H1 (cell line): ENCODE results near the gene CCDC171. TPM values are rescaled to one million over a fixed set of nuclear protein-coding genes. Genes with fewer than 3 reads are reported as not detected.

ENCODE experiments used
- CTCF ChIA-PET: fragments of 300-600 bp; sonication (Branson Sonifier 250); formaldehyde crosslinking; loops from one replicate; lab custom pipeline; 2021; ENCODE audit not compliant: partially characterized antibody; lab: Charles Lee
- POLR2A ChIA-PET: fragments of 300-600 bp; sonication (Branson Sonifier 250); formaldehyde crosslinking; loops from one replicate; lab custom pipeline; 2021; ENCODE audit warnings: inconsistent platforms; ENCODE audit not compliant: partially characterized antibody; lab: Charles Lee
- DNase-seq, 2 experiments: peaks; one replicate each; pipeline versions ENCODE4 v3.0.0 to v3.0.0-alpha.2; 2010 to 2022; ENCODE audit warnings: low spot score in 2 of 2, low read depth in 1 of 2, mixed read lengths in 1 of 2
- FAIRE-seq: peaks from 2 replicates; lab custom pipeline; 2011; peaks lifted over from hg19 to GRCh38; lab: Jason Lieb, UNC
- H2AFZ ChIP-seq: 2 replicates; pipeline ENCODE4 v1.8.1; 2012; ENCODE audit warnings: low read length, inconsistent platforms
- H2AK5ac ChIP-seq: 2 replicates; pipeline ENCODE4 v1.6.1; 2013; ENCODE audit warnings: low read depth, low read length
- H2BK120ac ChIP-seq: replicated peaks from 2 replicates; pipeline ENCODE3; 2013; ENCODE audit warnings: low read depth, low read length, inconsistent platforms
- H2BK12ac ChIP-seq: 2 replicates; pipeline ENCODE4 v1.6.1; 2013; ENCODE audit warnings: low read depth, low read length
- H2BK15ac ChIP-seq: 2 replicates; pipeline ENCODE4 v1.6.1; 2013; ENCODE audit warnings: low read length
- H2BK20ac ChIP-seq: 2 replicates; pipeline ENCODE4 v1.6.1; 2013; ENCODE audit warnings: low read length
- H2BK5ac ChIP-seq: 2 replicates; pipeline ENCODE4 v1.6.1; 2013; ENCODE audit warnings: low read depth, low read length
- H3K14ac ChIP-seq: 2 replicates; pipeline ENCODE4 v1.6.1; 2013; ENCODE audit warnings: inconsistent platforms; ENCODE audit not compliant: insufficient read length
- H3K18ac ChIP-seq: 2 replicates; pipeline ENCODE4 v1.6.1; 2013; ENCODE audit warnings: low read length; ENCODE audit errors: extremely low read depth
- H3K23ac ChIP-seq: 2 replicates; pipeline ENCODE4 v1.6.1; 2013; ENCODE audit warnings: inconsistent platforms; ENCODE audit not compliant: insufficient read length
- H3K23me2 ChIP-seq: 2 replicates; pipeline ENCODE4 v1.6.1; 2013; ENCODE audit warnings: low read depth, low read length
- H3K27ac ChIP-seq: 2 replicates; pipeline ENCODE4 v1.6.1; 2011; ENCODE audit warnings: low read depth, low read length, inconsistent platforms
- H3K27me3 ChIP-seq, 4 experiments: replicated peaks in 1 of 4; 1 replicate in 1 of 4; 2 replicates in 3 of 4; pipeline versions ENCODE4 v1.6.1 to v1.8.1; 2011 to 2013; ENCODE audit warnings: low read length in 3 of 4, mild to moderate bottlenecking in 3 of 4, inconsistent platforms in 2 of 4, mixed read lengths in 2 of 4, moderate library complexity in 1 of 4; ENCODE audit not compliant: control insufficient read depth in 3 of 4, insufficient read depth in 3 of 4; ENCODE audit errors: extremely low read depth in 1 of 4
- H3K36me3 ChIP-seq, 4 experiments: 2 replicates each; pipeline versions ENCODE4 v1.6.1 to v1.8.1; 2011 to 2013; ENCODE audit warnings: mild to moderate bottlenecking in 4 of 4, low read length in 3 of 4, moderate library complexity in 2 of 4, control low read depth in 1 of 4, inconsistent platforms in 1 of 4; ENCODE audit not compliant: insufficient read depth in 4 of 4, control insufficient read depth in 2 of 4
- H3K4ac ChIP-seq: replicated peaks from 2 replicates; pipeline ENCODE3; 2013; ENCODE audit warnings: low read length, low read depth, mixed read lengths, inconsistent platforms; ENCODE audit not compliant: insufficient read length
- H3K4me1 ChIP-seq, 4 experiments: replicated peaks in 1 of 4; 1 replicate in 1 of 4; 2 replicates in 3 of 4; pipeline versions ENCODE4 v1.6.1 to v1.8.1; 2011 to 2013; ENCODE audit warnings: low read length in 3 of 4, inconsistent platforms in 2 of 4, mixed read lengths in 1 of 4; ENCODE audit not compliant: insufficient read depth in 4 of 4, control insufficient read depth in 3 of 4
- H3K4me2 ChIP-seq, 2 experiments: 2 replicates each; pipeline versions ENCODE4 v1.6.1 to v1.8.1; 2011 to 2013; ENCODE audit warnings: low read depth in 2 of 2, low read length in 2 of 2, control low read depth in 1 of 2, inconsistent platforms in 1 of 2, mild to moderate bottlenecking in 1 of 2; ENCODE audit not compliant: insufficient read depth in 1 of 2
- H3K4me3 ChIP-seq, 4 experiments: fragments of 200-600, 300-600 bp in 1 of 4; sonication (generic), shearing (Covaris generic), sonication (Bioruptor Twin) in 1 of 4; 2 replicates each; pipeline versions ENCODE4 v1.5.1 to v1.8.1; 2011 to 2016; ENCODE audit warnings: low read length in 4 of 4, low read depth in 3 of 4, control low read depth in 2 of 4, inconsistent platforms in 2 of 4, mild to moderate bottlenecking in 2 of 4, mixed read lengths in 1 of 4, moderate library complexity in 1 of 4; ENCODE audit not compliant: insufficient read depth in 2 of 4; ENCODE audit errors: extremely low read depth in 1 of 4
- H3K56ac ChIP-seq: replicated peaks from 2 replicates; pipeline ENCODE3; 2013; ENCODE audit warnings: low read depth, mild to moderate bottlenecking, mixed read lengths, low read length, inconsistent platforms; ENCODE audit not compliant: insufficient read length
- H3K79me1 ChIP-seq: 2 replicates; pipeline ENCODE4 v1.6.1; 2013; ENCODE audit warnings: low read depth, low read length, control low read depth
- H3K79me2 ChIP-seq, 2 experiments: 2 replicates each; pipeline versions ENCODE4 v1.6.1 to v1.8.1; 2012 to 2013; ENCODE audit warnings: low read length in 2 of 2, mild to moderate bottlenecking in 2 of 2, inconsistent platforms in 1 of 2; ENCODE audit not compliant: insufficient read depth in 2 of 2, control insufficient read depth in 1 of 2
- H3K9ac ChIP-seq, 4 experiments: replicated peaks in 1 of 4; 1 replicate in 1 of 4; 2 replicates in 3 of 4; pipeline versions ENCODE4 v1.6.1 to v1.8.1; 2011 to 2013; ENCODE audit warnings: low read depth in 3 of 4, low read length in 3 of 4, control low read depth in 2 of 4, mild to moderate bottlenecking in 2 of 4, moderate library complexity in 2 of 4, inconsistent platforms in 1 of 4; ENCODE audit errors: extremely low read depth in 1 of 4
- H3K9me3 ChIP-seq, 2 experiments: 2 replicates each; pipeline versions ENCODE4 v1.6.1 to v1.8.1; 2012 to 2013; ENCODE audit warnings: mild to moderate bottlenecking in 2 of 2, moderate library complexity in 2 of 2, control low read depth in 1 of 2, inconsistent platforms in 1 of 2, low read depth in 1 of 2, low read length in 1 of 2, mixed read lengths in 1 of 2; ENCODE audit not compliant: insufficient read depth in 2 of 2
- H4K20me1 ChIP-seq, 2 experiments: replicated peaks in 1 of 2; 2 replicates each; pipeline versions ENCODE3 to v1.8.1; 2011 to 2013; ENCODE audit warnings: inconsistent platforms in 2 of 2, low read length in 2 of 2, mild to moderate bottlenecking in 1 of 2; ENCODE audit not compliant: insufficient read depth in 2 of 2, control insufficient read depth in 1 of 2
- H4K5ac ChIP-seq: 2 replicates; pipeline ENCODE4 v1.6.1; 2013; ENCODE audit warnings: low read length, low read depth, mixed read lengths, inconsistent platforms; ENCODE audit not compliant: insufficient read length
- H4K8ac ChIP-seq: 2 replicates; pipeline ENCODE4 v1.8.0; 2013; ENCODE audit warnings: mild to moderate bottlenecking, moderate library complexity, low read length, inconsistent platforms; ENCODE audit not compliant: insufficient read depth; ENCODE audit errors: extremely low read depth
- H4K91ac ChIP-seq: replicated peaks from 2 replicates; pipeline ENCODE3; 2013; ENCODE audit warnings: low read length, mixed read lengths, inconsistent platforms; ENCODE audit not compliant: insufficient read length
- CBX5 ChIP-seq: fragments of 300-800, 300-1000 bp; sonication (generic); IDR thresholded peaks from 2 replicates; pipeline ENCODE4 v1.7.1; 2016; ENCODE audit warnings: antibody characterized with exemption, low read length, low read depth
- CHD1 ChIP-seq: IDR thresholded peaks from 2 replicates; pipeline ENCODE4 v1.6.1; 2012; ENCODE audit warnings: low read depth, low read length, improper control_type of control experiment
- CTCF ChIP-seq, 3 experiments: IDR thresholded peaks; 1 replicate in 2 of 3; 2 replicates in 1 of 3; pipeline versions ENCODE4 v1.5.1 to v1.6.1; 2011; ENCODE audit warnings: low read length in 3 of 3, mild to moderate bottlenecking in 3 of 3, inconsistent platforms in 2 of 3, low read depth in 1 of 3, moderate library complexity in 1 of 3; ENCODE audit not compliant: insufficient read depth in 1 of 3; ENCODE audit errors: control extremely low read depth in 1 of 3
- POLR2A ChIP-seq, 2 experiments: IDR thresholded peaks; 1 replicate in 1 of 2; 2 replicates in 1 of 2; pipeline ENCODE4 v1.6.1; 2011; ENCODE audit warnings: low read depth in 2 of 2, low read length in 2 of 2, mild to moderate bottlenecking in 2 of 2; ENCODE audit errors: control extremely low read depth in 1 of 2
- RNF2 ChIP-seq: fragments of 200-900, 300-1000 bp; sonication (generic); IDR thresholded peaks from 2 replicates; pipeline ENCODE4 v1.7.1; 2016; ENCODE audit warnings: borderline replicate concordance, low read depth, mild to moderate bottlenecking, antibody characterized with exemption, low read length; ENCODE audit not compliant: poor library complexity, severe bottlenecking; ENCODE audit errors: missing control alignments
- SAP30 ChIP-seq: fragments of 300-600 bp; sonication (generic); IDR thresholded peaks from 2 replicates; pipeline ENCODE4 v1.7.1; 2012; ENCODE audit warnings: low read length, moderate library complexity, mild to moderate bottlenecking, inconsistent platforms; ENCODE audit not compliant: insufficient read depth, insufficient replicate concordance
- TAF7 ChIP-seq: optimal IDR thresholded peaks from 2 replicates; pipeline ENCODE3; 2011; ENCODE audit warnings: low read depth, mild to moderate bottlenecking, inconsistent platforms, low read length, moderate library complexity, borderline replicate concordance
- WGBS, 2 experiments: shearing (Covaris generic) in 1 of 2; methylation state at CpG; one replicate each; pipeline versions ENCODE4 v1.1.6 to v1.1.7; 2013 to 2015; ENCODE audit warnings: low lambda C conversion rate in 2 of 2, mixed read lengths in 2 of 2, inconsistent platforms in 1 of 2, low coverage in 1 of 2, missing lambda C conversion rate in 1 of 2; ENCODE audit not compliant: insufficient replicate concordance in 2 of 2, insufficient coverage in 1 of 2, insufficient read length in 1 of 2; ENCODE audit errors: extremely low coverage in 1 of 2, missing lambda C conversion rate in 1 of 2; 5-methylcytosine and 5-hydroxymethylcytosine counted together
- polyA plus RNA-seq, 7 experiments: library from polyadenylated mRNA; depleted of rRNA in 3 of 7; stranded (reverse) in 5 of 7; unstranded in 2 of 7; fragments of >200 nt in 5 of 7; fragments of 200-250 nt in 2 of 7; gene quantifications; 1 replicate in 5 of 7; 2 replicates in 1 of 7; 4 replicates in 1 of 7; pipeline versions ENCODE4 v1.2.1 to v1.2.3, GENCODE V29; 2011 to 2013; ENCODE audit warnings: missing spikeins in 2 of 7, mixed read lengths in 2 of 7
- total RNA-seq: library from RNA; stranded (reverse); fragmentation: NEBNext Ultra II Directional; extraction: Animal tissue kit (Norgen Biotek cat#: 25700); gene quantifications from 2 replicates; pipeline ENCODE4 v1.2.1, GENCODE V29; 2021

The CCDC171 gene
- total and polyA plus RNA-seq, 2 of the 8 experiments (the other 6 are each of a cell fraction or from before 2014, with no cell fraction given) = 0.83 to 2.3 TPM

- H3K56ac ChIP-seq = peak within 1 kb of the TSS; percentile 89
- peaks cover 26 to 51% of the 10 kb centered on the region in 2 experiments for H3K79me2 ChIP-seq
- peak within 1 kb of the TSS; percentile 96 for H3K18ac ChIP-seq
- H3K14ac ChIP-seq = no peak within 1 kb of the TSS
- CTCF ChIA-PET = interaction anchor here (0.7 to 1.9 kb wide), 5 partner anchors 15 to 88 kb away, joined by 3 to 4 read pairs (median 4); partner anchors contain the start of genes CCDC171 and SNAPC3
- no peak within 1 kb of the TSS; the same call in 1 of the 2 replicates for H2BK15ac ChIP-seq
- H3K9me3 ChIP-seq = no peaks in the 10 kb centered on the region
- peak within 1 kb of the TSS; percentile 99 for H2BK5ac ChIP-seq
- H4K8ac ChIP-seq = peak within 1 kb of the TSS; percentile 99; the same call in 1 of the 2 replicates
- peaks cover 3% of the 10 kb centered on the region; the same call in 1 of the 2 replicates for H3K23me2 ChIP-seq
- peaks cover 7 to 18% (median 8%) of the 10 kb centered on the region in 4 experiments; a peak in 6 of 7 replicates for H3K4me1 ChIP-seq
- no peak within 1 kb of the TSS for H3K23ac ChIP-seq
- H2AK5ac ChIP-seq = peak within 1 kb of the TSS; percentile 43; the same call in 1 of the 2 replicates
- H3K79me1 ChIP-seq = no peaks in the 10 kb centered on the region; the same call in 1 of the 2 replicates
- H4K20me1 ChIP-seq = peaks cover 13 to 27% of the 10 kb centered on the region in 2 experiments
- no peak within 1 kb of the TSS for H2BK120ac ChIP-seq
- H2BK12ac ChIP-seq = peak within 1 kb of the TSS; percentile 96; the same call in 1 of the 2 replicates
- H3K4me2 ChIP-seq = peak within 1 kb of the TSS; percentile 70 to 79
- H3K36me3 ChIP-seq = peaks cover 11 to 40% (median 20%) of the 10 kb centered on the region in 4 experiments
- WGBS, 2 experiments = 1% methylated on average over 67 of the region's 72 CpGs; no CpG with 5 or more reads in 1 of the 2 experiments
- peak within 1 kb of the TSS; percentile 93 to 99 (median 97) for H3K9ac ChIP-seq
- peak within 1 kb of the TSS; percentile 87 to 97 (median 94) for H3K4me3 ChIP-seq
- peak within 1 kb of the TSS; percentile 100 for H3K27ac ChIP-seq
- peak; percentile 69 to 86 for DNase-seq
- peak within 1 kb of the TSS; percentile 96 for H4K5ac ChIP-seq
- H3K4ac ChIP-seq = peak within 1 kb of the TSS; percentile 63
- no peaks in the 10 kb centered on the region for H3K27me3 ChIP-seq
- no peak within 1 kb of the TSS for H2AFZ ChIP-seq
- POLR2A ChIA-PET = interaction anchor here (0.6 to 5.9 kb wide), 25 partner anchors 9 to 459 kb away, joined by 3 to 133 read pairs (median 7); partner anchors contain the start of genes CCDC171 and SNAPC3
- H4K91ac ChIP-seq = peak within 1 kb of the TSS; percentile 83
- peak within 1 kb of the TSS; percentile 24; the same call in 1 of the 2 replicates for H2BK20ac ChIP-seq
- no peak for FAIRE-seq
- 0 out of 4 replicates have a peak, but pooled peaks of 1 of the 3 experiments have one; percentile 1 for TF ChIP-seq CTCF (IDR thresholded peaks at IDR 0.05; ENCODE audit: control extremely low read depth in 1 of 3, insufficient read depth in 1 of 3, low read depth in 1 of 3, low read length in 3 of 3)
- TF ChIP-seq CHD1 = peak; percentile 97
- TF ChIP-seq TAF7 = peak; percentile 95
- no peak for TF ChIP-seq CBX5
- TF ChIP-seq POLR2A (IDR thresholded peaks at IDR 0.05; ENCODE audit: control extremely low read depth in 1 of 2, low read depth in 2 of 2, low read length in 2 of 2) = peak; percentile 79 to 81
- no peak for TF ChIP-seq RNF2
- no peak for TF ChIP-seq SAP30
Observed at GRCh38 chr9:15510789-15511575, 41.9 kb upstream of the CCDC171 start, which contains the start of gene PSIP1. PSIP1 (minus strand) TSS chr9:15510970; CDS start chr9:15510188, 782 bp downstream.
